ENCODE results near the gene MGAT4C. TPM values are rescaled to one million over a fixed set of nuclear protein-coding genes. Genes with fewer than 3 reads are reported as not detected.

Gene MGAT4C
- polyA plus RNA-seq, 2 of the 4 experiments (the other 2 are of a cell fraction), result 0.17 TPM; not detected in 1

- no peak for TF ChIP-seq FOSB (CRISPR knock-in tag; IDR thresholded peaks at IDR 0.05)
- TF ChIP-seq MYC (IDR thresholded peaks at IDR 0.05; ENCODE audit: borderline replicate concordance, low read length), result no peak
- no peak for TF ChIP-seq MAFK (IDR thresholded peaks at IDR 0.05; ENCODE audit: partially characterized antibody)
- TF ChIP-seq TFCP2L1 (CRISPR knock-in tag; IDR thresholded peaks at IDR 0.05), result no peak
- TF ChIP-seq KDM1A (IDR thresholded peaks at IDR 0.05; ENCODE audit: low read depth), result no peak
- no peak for TF ChIP-seq CHD2 (IDR thresholded peaks at IDR 0.05; ENCODE audit: low read length, partially characterized antibody)
These were observed 37.6 kb upstream of the MGAT4C start (continued) for GRCh38 chr12:86293682-86294240.

GRCh38 chr12:86292480-86292879, 36.3 kb upstream of the MGAT4C start:
- Histone ChIP-seq H3K4me3 (no peak overlapping the region), H3K4me2 (no peak overlapping the region), H3K9me3 (no peaks in the 10 kb centered on the region), H3K27ac (no peak overlapping the region), H3K4me1 (no peaks in the 10 kb centered on the region)
- no peak for ATAC-seq
- ChIA-PET CTCF (no interaction called here), POLR2A (interaction anchor here (0.5 kb wide), 1 partner anchor 396 kb away, joined by 5 read pairs; no protein-coding TSS in a partner anchor)
- TF ChIP-seq GATA3 (IDR thresholded peaks at IDR 0.05; ENCODE audit: borderline replicate concordance) (no peak), REST (IDR thresholded peaks at IDR 0.05) (no peak), PBX3 (IDR thresholded peaks at IDR 0.05) (no peak), EHMT2 (IDR thresholded peaks at IDR 0.05; ENCODE audit: low read depth) (no peak), TP53 (CRISPR knock-in tag; IDR thresholded peaks at IDR 0.05) (no peak)
- DNase-seq (ENCODE audit: low read depth in 1 of 2, low spot score in 1 of 2), result no peak
- WGBS (ENCODE audit: missing lambda C conversion rate), result 45% methylated on average over 3 of the region's 3 CpGs
- no peak for FAIRE-seq

GRCh38 chr12:86290615-86291014, 34.4 kb upstream of the MGAT4C start:
- H3K9me3 ChIP-seq, result no peaks in the 10 kb centered on the region
- CTCF ChIA-PET, result no interaction called here
- 64% methylated on average over 3 of the region's 3 CpGs for WGBS (ENCODE audit: missing lambda C conversion rate)
- no peak for TF ChIP-seq FOXS1 (CRISPR knock-in tag; IDR thresholded peaks at IDR 0.05)
- no peak for TF ChIP-seq NR3C1 (IDR thresholded peaks at IDR 0.05)
- TF ChIP-seq HMGXB4 (CRISPR knock-in tag; IDR thresholded peaks at IDR 0.05; ENCODE audit: borderline replicate concordance), result no peak
- no peak for TF ChIP-seq MYC (IDR thresholded peaks at IDR 0.05; ENCODE audit: borderline replicate concordance, low read length)
- no peak overlapping the region for H3K27ac ChIP-seq
- no peak overlapping the region for H3K4me2 ChIP-seq
- H3K4me3 ChIP-seq, result no peak overlapping the region
- DNase-seq (ENCODE audit: low read depth in 1 of 2, low spot score in 1 of 2) (no peak), FAIRE-seq (no peak), ATAC-seq (no peak)
- no peaks in the 10 kb centered on the region for H3K4me1 ChIP-seq
- POLR2A ChIA-PET, result no interaction called here

- POLR2A ChIA-PET, result no interaction called here
- Histone ChIP-seq H3K9me3 (no peaks in the 10 kb centered on the region), H3K4me1 (no peaks in the 10 kb centered on the region), H3K27ac (no peak overlapping the region), H3K4me2 (no peak overlapping the region), H3K4me3 (no peak overlapping the region)
- 41% methylated on average over 2 of the region's 2 CpGs for WGBS (ENCODE audit: missing lambda C conversion rate)
- ATAC-seq (no peak), FAIRE-seq (no peak), DNase-seq (ENCODE audit: low read depth in 1 of 2, low spot score in 1 of 2) (no peak)
- no peak for TF ChIP-seq MAZ (IDR thresholded peaks at IDR 0.05; ENCODE audit: borderline replicate concordance, low read depth, low read length)
- no peak for TF ChIP-seq NPAS2 (CRISPR knock-in tag; IDR thresholded peaks at IDR 0.05; ENCODE audit: borderline replicate concordance)
- no peak for TF ChIP-seq CEBPB (IDR thresholded peaks at IDR 0.05)
- no peak for TF ChIP-seq CHD2 (IDR thresholded peaks at IDR 0.05; ENCODE audit: low read length, partially characterized antibody)
- no peak for TF ChIP-seq KDM1A (IDR thresholded peaks at IDR 0.05; ENCODE audit: low read depth)
- no peak for TF ChIP-seq HEYL (CRISPR knock-in tag; IDR thresholded peaks at IDR 0.05)
- no peak for TF ChIP-seq HOXB13 (CRISPR knock-in tag; IDR thresholded peaks at IDR 0.05; ENCODE audit: low read depth)
- CTCF ChIA-PET, result no interaction called here
These were observed 29.9 kb upstream of the MGAT4C start for GRCh38 chr12:86286119-86286518.
